ENCODE results near the gene TM6SF1. TPM values are rescaled to one million over a fixed set of nuclear protein-coding genes. Genes with fewer than 3 reads are reported as not detected.

The TM6SF1 gene
- total and polyA plus RNA-seq, 2 of the 4 experiments (the other 2 are of a cell fraction), result 1.6 to 1.9 TPM

- no peak overlapping the region for H2BK5ac ChIP-seq (ENCODE audit: low read depth, low read length, poor library complexity, severe bottlenecking)
- no peak overlapping the region for H3K18ac ChIP-seq (ENCODE audit: low read depth, low read length)
- H4K20me1 ChIP-seq (ENCODE audit: insufficient read depth, low read length), result no peaks in the 10 kb centered on the region
- peaks cover 22% of the 10 kb centered on the region for H3K27me3 ChIP-seq (ENCODE audit: control insufficient read depth, insufficient read depth, low read length)
- H3K9me1 ChIP-seq (ENCODE audit: insufficient read depth, low read length), result no peaks in the 10 kb centered on the region
- intact Hi-C loops (cut with micrococcal nuclease) (no loop called here), dilution Hi-C loops (cut with HindIII; ENCODE audit: low sequenced_read_pairs, unreplicated experiment) (no loop called here), in situ Hi-C loops (cut with MboI; ENCODE audit: low sequenced_read_pairs) (no loop called here)
- ATAC-seq (ENCODE audit: low read depth) (no peak), DNase-seq (no peak)
- no peaks in the 10 kb centered on the region for H3K79me1 ChIP-seq (ENCODE audit: low read depth in 1 of 2, low read length in 2 of 2)
- POLR2A ChIA-PET (ENCODE audit: unreplicated experiment), result no interaction called here
- no TSS peak for BruUV-seq (replicated peaks)
- H3K4me3 ChIP-seq (ENCODE audit: insufficient read depth, low read depth, low read length), result no peak overlapping the region
- no peaks in the 10 kb centered on the region for H3K4me1 ChIP-seq (ENCODE audit: control insufficient read depth, insufficient read depth, low read length)
- no peak overlapping the region for H3K4me2 ChIP-seq (ENCODE audit: low read depth, low read length)
- H2BK15ac ChIP-seq (ENCODE audit: low read depth, low read length), result no peak overlapping the region
- H3K56ac ChIP-seq (ENCODE audit: extremely low read depth, insufficient read depth, low read length), result no peak overlapping the region
- H3K9me3 ChIP-seq (ENCODE audit: control insufficient read depth, insufficient read depth, low read length), result peaks cover 5% of the 10 kb centered on the region
- H2AFZ ChIP-seq (replicated peaks; ENCODE audit: low read length, poor library complexity), result no peak overlapping the region
- no peak overlapping the region for H2AK5ac ChIP-seq (ENCODE audit: low read depth, low read length)
- H3K27ac ChIP-seq (ENCODE audit: insufficient read depth, low read length), result no peak overlapping the region
- H2AK9ac ChIP-seq (replicated peaks; ENCODE audit: low read depth, low read length, poor library complexity), result no peak overlapping the region
- no peak overlapping the region for H4K91ac ChIP-seq (ENCODE audit: insufficient read depth, low read depth, low read length)
- H2BK20ac ChIP-seq (ENCODE audit: low read depth, low read length), result no peak overlapping the region
- no peak overlapping the region for H3K4ac ChIP-seq (ENCODE audit: low read depth, low read length)
- no peak overlapping the region for H3K9ac ChIP-seq (ENCODE audit: low read depth, low read length)
- TF ChIP-seq MAFK (IDR thresholded peaks at IDR 0.05; ENCODE audit: low read depth, low read length) (no peak), NFE2L2 (IDR thresholded peaks at IDR 0.05; ENCODE audit: low read depth, low read length) (no peak), RCOR1 (IDR thresholded peaks at IDR 0.05; ENCODE audit: insufficient replicate concordance, low read length) (no peak)
- no peaks in the 10 kb centered on the region for H3K36me3 ChIP-seq (ENCODE audit: control insufficient read depth, insufficient read depth, low read length)
- H3K14ac ChIP-seq (replicated peaks; ENCODE audit: low read depth, low read length), result no peak overlapping the region
- H3K23ac ChIP-seq (ENCODE audit: low read depth, low read length), result no peak overlapping the region
- no peak overlapping the region for H4K8ac ChIP-seq (ENCODE audit: low read depth in 2 of 2, low read length in 2 of 2)
- CTCF ChIA-PET, result no interaction called here
- H4K5ac ChIP-seq (ENCODE audit: low read depth, low read length), result no peak overlapping the region
- H2BK120ac ChIP-seq (ENCODE audit: low read depth, low read length), result no peak overlapping the region
These were observed 9.4 kb upstream of the TM6SF1 start for GRCh38 chr15:83098079-83098478.
